HL-60 (cell line): ENCODE results near the gene LRRC46.

Experiments
- GABPA ChIP-seq: IDR thresholded peaks from 2 replicates; pipeline ENCODE4 v1.6.1; 2012; ENCODE audit warnings: low read depth
- POLR2AphosphoS5 ChIP-seq: IDR thresholded peaks from 2 replicates; pipeline ENCODE4 v1.6.1; 2012; ENCODE audit warnings: low read depth
- SPI1 ChIP-seq: IDR thresholded peaks from 2 replicates; pipeline ENCODE4 v1.6.1; 2012; ENCODE audit warnings: low read depth, mild to moderate bottlenecking, borderline replicate concordance
- TF ChIP-seq, protein P1 (sequence below): IDR thresholded peaks from one replicate; pipeline ENCODE4 v1.5.1; 2011; ENCODE audit warnings: low read length, control low read depth, inconsistent platforms; ENCODE audit not compliant: insufficient read depth
- TF ChIP-seq, protein P2 (sequence below): IDR thresholded peaks from 2 replicates; pipeline ENCODE4 v1.6.1; 2012; ENCODE audit warnings: low read depth; ENCODE audit not compliant: insufficient replicate concordance

DNA sequence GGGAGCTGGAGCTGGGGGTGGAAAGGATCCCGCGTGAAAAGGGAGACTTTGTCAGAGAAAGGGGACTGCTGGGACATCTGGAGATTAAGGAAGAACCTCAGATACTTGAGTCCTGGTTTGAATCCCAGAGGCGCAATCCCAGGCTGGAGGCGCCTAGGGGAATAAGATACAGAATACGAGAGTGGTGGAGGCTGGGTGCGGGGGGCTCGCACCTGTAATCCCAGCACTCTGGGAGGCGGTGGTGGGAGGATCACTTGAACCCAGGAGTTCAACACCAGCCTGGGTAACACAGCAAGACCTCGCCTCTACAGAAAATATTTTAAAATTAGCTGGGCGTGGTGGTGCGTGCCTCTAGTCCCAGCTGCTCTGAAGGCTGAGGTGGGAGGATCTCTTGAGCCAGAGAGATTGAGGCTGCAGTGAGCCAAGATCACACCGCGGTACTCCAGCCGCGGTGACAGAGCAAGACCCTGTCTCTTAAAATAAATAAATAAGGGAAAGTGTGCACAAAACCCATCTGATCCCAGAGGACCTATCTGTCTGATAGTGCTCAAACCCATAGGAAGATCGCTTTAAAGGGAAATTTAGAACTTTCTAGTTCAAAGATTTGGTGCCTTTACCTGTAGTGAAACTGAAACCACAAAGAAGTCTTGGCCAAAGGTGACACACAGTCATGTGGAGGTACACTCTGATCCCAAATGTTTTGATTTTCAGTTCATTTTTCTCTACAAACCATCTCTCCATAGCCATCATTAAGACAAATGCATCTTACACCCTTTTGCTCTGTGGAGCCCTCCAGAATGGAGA lies 10.2 kb downstream of the LRRC46 start:
- TF ChIP-seq, protein P1, sequence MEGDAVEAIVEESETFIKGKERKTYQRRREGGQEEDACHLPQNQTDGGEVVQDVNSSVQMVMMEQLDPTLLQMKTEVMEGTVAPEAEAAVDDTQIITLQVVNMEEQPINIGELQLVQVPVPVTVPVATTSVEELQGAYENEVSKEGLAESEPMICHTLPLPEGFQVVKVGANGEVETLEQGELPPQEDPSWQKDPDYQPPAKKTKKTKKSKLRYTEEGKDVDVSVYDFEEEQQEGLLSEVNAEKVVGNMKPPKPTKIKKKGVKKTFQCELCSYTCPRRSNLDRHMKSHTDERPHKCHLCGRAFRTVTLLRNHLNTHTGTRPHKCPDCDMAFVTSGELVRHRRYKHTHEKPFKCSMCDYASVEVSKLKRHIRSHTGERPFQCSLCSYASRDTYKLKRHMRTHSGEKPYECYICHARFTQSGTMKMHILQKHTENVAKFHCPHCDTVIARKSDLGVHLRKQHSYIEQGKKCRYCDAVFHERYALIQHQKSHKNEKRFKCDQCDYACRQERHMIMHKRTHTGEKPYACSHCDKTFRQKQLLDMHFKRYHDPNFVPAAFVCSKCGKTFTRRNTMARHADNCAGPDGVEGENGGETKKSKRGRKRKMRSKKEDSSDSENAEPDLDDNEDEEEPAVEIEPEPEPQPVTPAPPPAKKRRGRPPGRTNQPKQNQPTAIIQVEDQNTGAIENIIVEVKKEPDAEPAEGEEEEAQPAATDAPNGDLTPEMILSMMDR, result no peak
- TF ChIP-seq POLR2AphosphoS5 (no peak), GABPA (no peak), SPI1 (no peak)
- TF ChIP-seq, protein P2, sequence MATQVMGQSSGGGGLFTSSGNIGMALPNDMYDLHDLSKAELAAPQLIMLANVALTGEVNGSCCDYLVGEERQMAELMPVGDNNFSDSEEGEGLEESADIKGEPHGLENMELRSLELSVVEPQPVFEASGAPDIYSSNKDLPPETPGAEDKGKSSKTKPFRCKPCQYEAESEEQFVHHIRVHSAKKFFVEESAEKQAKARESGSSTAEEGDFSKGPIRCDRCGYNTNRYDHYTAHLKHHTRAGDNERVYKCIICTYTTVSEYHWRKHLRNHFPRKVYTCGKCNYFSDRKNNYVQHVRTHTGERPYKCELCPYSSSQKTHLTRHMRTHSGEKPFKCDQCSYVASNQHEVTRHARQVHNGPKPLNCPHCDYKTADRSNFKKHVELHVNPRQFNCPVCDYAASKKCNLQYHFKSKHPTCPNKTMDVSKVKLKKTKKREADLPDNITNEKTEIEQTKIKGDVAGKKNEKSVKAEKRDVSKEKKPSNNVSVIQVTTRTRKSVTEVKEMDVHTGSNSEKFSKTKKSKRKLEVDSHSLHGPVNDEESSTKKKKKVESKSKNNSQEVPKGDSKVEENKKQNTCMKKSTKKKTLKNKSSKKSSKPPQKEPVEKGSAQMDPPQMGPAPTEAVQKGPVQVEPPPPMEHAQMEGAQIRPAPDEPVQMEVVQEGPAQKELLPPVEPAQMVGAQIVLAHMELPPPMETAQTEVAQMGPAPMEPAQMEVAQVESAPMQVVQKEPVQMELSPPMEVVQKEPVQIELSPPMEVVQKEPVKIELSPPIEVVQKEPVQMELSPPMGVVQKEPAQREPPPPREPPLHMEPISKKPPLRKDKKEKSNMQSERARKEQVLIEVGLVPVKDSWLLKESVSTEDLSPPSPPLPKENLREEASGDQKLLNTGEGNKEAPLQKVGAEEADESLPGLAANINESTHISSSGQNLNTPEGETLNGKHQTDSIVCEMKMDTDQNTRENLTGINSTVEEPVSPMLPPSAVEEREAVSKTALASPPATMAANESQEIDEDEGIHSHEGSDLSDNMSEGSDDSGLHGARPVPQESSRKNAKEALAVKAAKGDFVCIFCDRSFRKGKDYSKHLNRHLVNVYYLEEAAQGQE, result no peak
